Osteocyte (in vitro differentiated cells): ENCODE measurements around the gene AMBP. TPM values are rescaled to one million over a fixed set of nuclear protein-coding genes. Genes with fewer than 3 reads are reported as not detected.

ENCODE experiments used
- DNase-seq: peaks from one replicate; pipeline ENCODE4 v3.0.0; 2021; ENCODE audit warnings: mixed read lengths; ENCODE audit not compliant: unreplicated experiment; ENCODE audit errors: extremely low spot score
- H3K27ac Mint-ChIP-seq: one replicate; pipeline ENCODE4 v1.8.0; 2021; ENCODE audit warnings: mild to moderate bottlenecking, mixed read lengths; ENCODE audit not compliant: unreplicated experiment
- H3K27me3 Mint-ChIP-seq: one replicate; pipeline ENCODE4 v1.8.0; 2021; ENCODE audit warnings: mixed read lengths; ENCODE audit not compliant: unreplicated experiment
- H3K36me3 Mint-ChIP-seq: one replicate; pipeline ENCODE4 v1.8.0; 2021; ENCODE audit warnings: mixed read lengths; ENCODE audit not compliant: unreplicated experiment
- H3K4me1 Mint-ChIP-seq: one replicate; pipeline ENCODE4 v1.8.0; 2021; ENCODE audit warnings: mixed read lengths; ENCODE audit not compliant: unreplicated experiment
- H3K4me3 Mint-ChIP-seq: one replicate; pipeline ENCODE4 v1.8.0; 2021; ENCODE audit warnings: mild to moderate bottlenecking, moderate library complexity, mixed read lengths; ENCODE audit not compliant: unreplicated experiment
- H3K9me3 Mint-ChIP-seq: one replicate; pipeline ENCODE4 v1.8.0; 2021; ENCODE audit warnings: mixed read lengths; ENCODE audit not compliant: unreplicated experiment
- CTCF ChIP-seq: fragments of 200-600 bp; sonication (generic); IDR thresholded peaks from 2 replicates; pipeline ENCODE4 v1.5.0; 2021; ENCODE audit warnings: antibody characterized with exemption, mild to moderate bottlenecking, moderate library complexity
- total RNA-seq: library from RNA; stranded (reverse); gene quantifications from 2 replicates; pipeline ENCODE4 v1.2.1, GENCODE V29; 2021

AMBP gene
- total RNA-seq, 1 donor from 2014 or later = not detected

- TF ChIP-seq CTCF = no peak
- H3K27me3 Mint-ChIP-seq = peaks cover 14% of the 10 kb centered on the region
- peaks cover 3% of the 10 kb centered on the region for H3K4me1 Mint-ChIP-seq
- no peak overlapping the region for H3K27ac Mint-ChIP-seq
- no peaks in the 10 kb centered on the region for H3K9me3 Mint-ChIP-seq
- H3K4me3 Mint-ChIP-seq = no peak overlapping the region
- H3K36me3 Mint-ChIP-seq = no peaks in the 10 kb centered on the region
- no peak for DNase-seq
These were observed 15.8 kb upstream of the AMBP start for GRCh38 chr9:114093761-114094505.

- H3K27ac Mint-ChIP-seq = no peak overlapping the region
- H3K4me3 Mint-ChIP-seq = no peak overlapping the region
- peaks cover 3% of the 10 kb centered on the region for H3K4me1 Mint-ChIP-seq
- peaks cover 12% of the 10 kb centered on the region for H3K27me3 Mint-ChIP-seq
- DNase-seq = no peak
- no peaks in the 10 kb centered on the region for H3K36me3 Mint-ChIP-seq
- no peaks in the 10 kb centered on the region for H3K9me3 Mint-ChIP-seq
- TF ChIP-seq CTCF = no peak
These were observed 15.0 kb upstream of the AMBP start for GRCh38 chr9:114093031-114093471.

GRCh38 chr9:114092336-114092735 lies 14.2 kb upstream of the AMBP start:
- Mint-ChIP-seq H3K27me3 (peaks cover 12% of the 10 kb centered on the region), H3K4me1 (no peaks in the 10 kb centered on the region), H3K36me3 (no peaks in the 10 kb centered on the region), H3K4me3 (no peak overlapping the region), H3K27ac (no peak overlapping the region), H3K9me3 (no peaks in the 10 kb centered on the region)
- TF ChIP-seq CTCF = no peak
- no peak for DNase-seq

DNA sequence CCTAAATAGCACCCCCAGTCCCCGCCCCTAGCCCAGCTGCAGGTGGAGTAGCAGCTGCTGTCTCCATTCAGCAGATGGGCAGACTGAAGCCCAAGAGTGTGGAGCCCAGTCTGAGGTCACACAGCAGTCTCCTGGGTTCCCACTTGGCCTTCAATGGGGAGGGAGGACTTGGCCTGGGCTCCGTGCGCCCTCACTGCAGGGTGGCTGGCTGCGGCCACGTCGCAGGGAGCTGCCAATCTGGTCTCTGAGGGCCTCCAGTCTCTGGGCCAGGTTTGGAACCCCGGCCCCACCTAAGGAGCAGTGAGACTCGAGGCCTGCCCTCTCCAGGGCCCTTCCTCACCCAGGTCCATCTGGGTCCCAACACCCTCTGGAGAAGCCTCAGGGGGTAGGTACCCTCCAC lies 13.6 kb upstream of the AMBP start:
- Mint-ChIP-seq H3K9me3 (no peaks in the 10 kb centered on the region), H3K4me3 (no peak overlapping the region), H3K27ac (no peak overlapping the region), H3K36me3 (no peaks in the 10 kb centered on the region), H3K4me1 (no peaks in the 10 kb centered on the region), H3K27me3 (peaks cover 12% of the 10 kb centered on the region)
- TF ChIP-seq CTCF = no peak
- DNase-seq = no peak

DNA sequence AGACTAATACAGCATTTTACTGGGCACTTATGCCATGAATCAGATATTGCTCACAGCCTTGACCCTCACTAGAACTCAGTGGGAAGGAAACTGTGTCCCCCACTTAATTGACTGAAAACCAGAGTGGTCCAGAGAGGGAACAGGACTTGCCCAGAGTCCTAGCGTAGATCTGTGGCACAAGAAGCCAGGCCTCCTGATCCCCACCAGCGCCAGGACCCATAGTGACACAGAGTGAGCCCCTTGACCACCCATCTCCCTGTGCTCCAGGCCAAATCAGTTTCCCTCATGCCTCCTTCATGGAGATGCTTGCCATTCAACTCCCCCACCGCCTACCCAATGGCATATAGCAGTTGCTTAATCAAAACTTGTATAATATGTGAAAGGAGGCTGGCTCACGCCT lies 12.7 kb upstream of the AMBP start:
- Mint-ChIP-seq H3K36me3 (no peaks in the 10 kb centered on the region), H3K4me3 (no peak overlapping the region), H3K27ac (no peak overlapping the region), H3K9me3 (no peaks in the 10 kb centered on the region), H3K4me1 (no peaks in the 10 kb centered on the region), H3K27me3 (peaks cover 8% of the 10 kb centered on the region)
- DNase-seq = no peak
- no peak for TF ChIP-seq CTCF
